ENCODE results near the gene DUSP19. TPM values are rescaled to one million over a fixed set of nuclear protein-coding genes. Genes with fewer than 3 reads are reported as not detected.
A peak's percentile ranks its signal among the peaks of the same experiment; 100 is the strongest.

Gene DUSP19
- total RNA-seq, 1 donor: 4.8 TPM

- peak; percentile 3 for DNase-seq (ENCODE audit: low read depth)
- H3K4me3 ChIP-seq (ENCODE audit: low read depth, low read length): no peak overlapping the region
- TF ChIP-seq CTCF (IDR thresholded peaks at IDR 0.05; ENCODE audit: insufficient read depth, low read length): no peak
These were observed 27.0 kb downstream of the DUSP19 start for GRCh38 chr2:183105402-183106134.

GRCh38 chr2:183112577-183112976 is 34.0 kb downstream of the DUSP19 start:
- TF ChIP-seq CTCF (IDR thresholded peaks at IDR 0.05; ENCODE audit: insufficient read depth, low read length): no peak
- H3K4me3 ChIP-seq (ENCODE audit: low read depth, low read length): no peak overlapping the region
- no peak for DNase-seq (ENCODE audit: low read depth)

GRCh38 chr2:183113630-183114029 is 35.1 kb downstream of the DUSP19 start:
- TF ChIP-seq CTCF (IDR thresholded peaks at IDR 0.05; ENCODE audit: insufficient read depth, low read length): no peak
- no peak overlapping the region for H3K4me3 ChIP-seq (ENCODE audit: low read depth, low read length)
- no peak for DNase-seq (ENCODE audit: low read depth)

- H3K4me3 ChIP-seq (ENCODE audit: low read depth, low read length): no peak overlapping the region
- DNase-seq (ENCODE audit: low read depth): no peak
- TF ChIP-seq CTCF (IDR thresholded peaks at IDR 0.05; ENCODE audit: insufficient read depth, low read length): no peak
These were observed 38.7 kb downstream of the DUSP19 start for GRCh38 chr2:183117226-183117625.

GRCh38 chr2:183123117-183123958 is 44.8 kb downstream of the DUSP19 start:
- TF ChIP-seq CTCF (IDR thresholded peaks at IDR 0.05; ENCODE audit: insufficient read depth, low read length): no peak
- DNase-seq (ENCODE audit: low read depth): no peak
- H3K4me3 ChIP-seq (ENCODE audit: low read depth, low read length): peak overlapping the region; percentile 97

GRCh38 chr2:183123959-183124221 is 45.3 kb downstream of the DUSP19 start:
- DNase-seq (ENCODE audit: low read depth): no peak
- TF ChIP-seq CTCF (IDR thresholded peaks at IDR 0.05; ENCODE audit: insufficient read depth, low read length): no peak
- peak overlapping the region; percentile 97 for H3K4me3 ChIP-seq (ENCODE audit: low read depth, low read length)

Data from fibroblast of the aortic adventitia (primary cell).